ENCODE measurements around the gene DAZAP1.

GRCh38 chr19:1431759-1432506, 24.5 kb downstream of the DAZAP1 start:
- TF ChIP-seq CTCF (conservative IDR thresholded peaks at IDR 0.05; ENCODE audit: low read depth, low read length) (no peak), EZH2 (IDR thresholded peaks at IDR 0.05; ENCODE audit: low read length, unreplicated experiment) (no peak)
